H9 (cell line): ENCODE data around the gene ADRM1. TPM values are rescaled to one million over a fixed set of nuclear protein-coding genes. Genes with fewer than 3 reads are reported as not detected.

Source experiments
- DNase-seq: peaks from one replicate; pipeline ENCODE4 v3.0.0-alpha.2; 2017
- H2AFZ ChIP-seq: one replicate; pipeline ENCODE4 v1.6.1; 2013; ENCODE audit warnings: mild to moderate bottlenecking, low read length, control low read depth, moderate library complexity
- H2AK5ac ChIP-seq: 2 replicates; pipeline ENCODE4 v1.6.1; 2013; ENCODE audit warnings: low read length, control low read depth, mixed read lengths; ENCODE audit not compliant: insufficient read length
- H2BK120ac ChIP-seq: one replicate; pipeline ENCODE4 v1.6.1; 2013; ENCODE audit warnings: low read depth, mild to moderate bottlenecking, low read length, control low read depth, inconsistent platforms; ENCODE audit not compliant: poor library complexity, severe bottlenecking
- H2BK12ac ChIP-seq: 2 replicates; pipeline ENCODE4 v1.6.1; 2013; ENCODE audit warnings: low read length, control low read depth, mixed read lengths, low read depth; ENCODE audit not compliant: insufficient read length
- H2BK15ac ChIP-seq: 2 replicates; pipeline ENCODE4 v1.6.1; 2013; ENCODE audit warnings: low read depth, low read length, control low read depth
- H2BK20ac ChIP-seq: one replicate; pipeline ENCODE4 v1.6.1; 2013; ENCODE audit warnings: low read depth, mild to moderate bottlenecking, low read length, control low read depth, inconsistent platforms; ENCODE audit not compliant: poor library complexity, severe bottlenecking
- H2BK5ac ChIP-seq: 2 replicates; pipeline ENCODE4 v1.6.1; 2013; ENCODE audit warnings: low read length, control low read depth, mixed read lengths; ENCODE audit not compliant: insufficient read length
- H3K14ac ChIP-seq: 2 replicates; pipeline ENCODE4 v1.6.1; 2013; ENCODE audit warnings: low read length, control low read depth; ENCODE audit not compliant: insufficient read depth
- H3K18ac ChIP-seq: 2 replicates; pipeline ENCODE4 v1.6.1; 2013; ENCODE audit warnings: low read depth, mild to moderate bottlenecking, mixed read lengths, low read length, control low read depth; ENCODE audit not compliant: insufficient read length
- H3K23ac ChIP-seq: 2 replicates; pipeline ENCODE4 v1.6.1; 2013; ENCODE audit warnings: low read length, control low read depth, mixed read lengths, low read depth; ENCODE audit not compliant: insufficient read length
- H3K23me2 ChIP-seq: 2 replicates; pipeline ENCODE4 v1.6.1; 2013; ENCODE audit warnings: low read depth, mild to moderate bottlenecking, mixed read lengths, low read length, control low read depth; ENCODE audit not compliant: insufficient read length, poor library complexity, severe bottlenecking
- H3K27ac ChIP-seq: 2 replicates; pipeline ENCODE4 v1.5.1; 2013; ENCODE audit warnings: low read length, control low read depth, mixed read lengths, low read depth; ENCODE audit not compliant: insufficient read length
- H3K27me3 ChIP-seq: 2 replicates; pipeline ENCODE4 v1.6.1; 2013; ENCODE audit warnings: low read length, control low read depth, inconsistent platforms; ENCODE audit not compliant: insufficient read depth
- H3K4ac ChIP-seq: 2 replicates; pipeline ENCODE4 v1.6.1; 2013; ENCODE audit warnings: low read depth, mild to moderate bottlenecking, control low read depth, inconsistent platforms, low read length, moderate library complexity
- H3K4me1 ChIP-seq: 2 replicates; pipeline ENCODE4 v1.6.1; 2013; ENCODE audit warnings: low read length, control low read depth, inconsistent platforms; ENCODE audit not compliant: insufficient read depth
- H3K4me2 ChIP-seq: 2 replicates; pipeline ENCODE4 v1.6.1; 2013; ENCODE audit warnings: low read length, control low read depth, mixed read lengths; ENCODE audit not compliant: insufficient read length, insufficient read depth
- H3K56ac ChIP-seq: 2 replicates; pipeline ENCODE4 v1.6.1; 2013; ENCODE audit warnings: low read depth, mild to moderate bottlenecking, mixed read lengths, low read length, control low read depth; ENCODE audit not compliant: insufficient read length
- H3K79me1 ChIP-seq: 2 replicates; pipeline ENCODE4 v1.6.1; 2013; ENCODE audit warnings: low read depth, mild to moderate bottlenecking, moderate library complexity, low read length, control low read depth, inconsistent platforms; ENCODE audit not compliant: insufficient read depth, poor library complexity, severe bottlenecking
- H3K79me2 ChIP-seq: 2 replicates; pipeline ENCODE4 v1.6.1; 2013; ENCODE audit warnings: low read length, control low read depth, inconsistent platforms; ENCODE audit not compliant: insufficient read depth
- H3K9ac ChIP-seq: 2 replicates; pipeline ENCODE4 v1.6.1; 2013; ENCODE audit warnings: low read length, control low read depth, mixed read lengths; ENCODE audit not compliant: insufficient read length; ENCODE audit errors: extremely low read depth
- H3K9me3 ChIP-seq: one replicate; pipeline ENCODE4 v1.6.1; 2013; ENCODE audit warnings: low read depth, low read length, inconsistent platforms; ENCODE audit not compliant: control insufficient read depth
- H3T11ph ChIP-seq: one replicate; pipeline ENCODE4 v1.6.1; 2013; ENCODE audit warnings: mild to moderate bottlenecking, low read length, control low read depth, inconsistent platforms
- H4K20me1 ChIP-seq: one replicate; pipeline ENCODE4 v1.6.1; 2013; ENCODE audit not compliant: control insufficient read depth, insufficient read length, insufficient read depth
- H4K5ac ChIP-seq: 2 replicates; pipeline ENCODE4 v1.6.1; 2013; ENCODE audit warnings: low read depth, mild to moderate bottlenecking, mixed read lengths, low read length, control low read depth; ENCODE audit not compliant: insufficient read length
- H4K8ac ChIP-seq: replicated peaks from 2 replicates; pipeline ENCODE4 v1.6.1; 2013; ENCODE audit warnings: low read length, control low read depth, mixed read lengths, low read depth; ENCODE audit not compliant: insufficient read length
- H4K91ac ChIP-seq: 2 replicates; pipeline ENCODE4 v1.6.1; 2013; ENCODE audit warnings: low read depth, mild to moderate bottlenecking, moderate library complexity, mixed read lengths, low read length, control low read depth; ENCODE audit not compliant: insufficient read length
- H3K27ac Mint-ChIP-seq, 3 experiments: 2 replicates in 2 of 3; 3 replicates in 1 of 3; pipeline ENCODE4 v1.8.0; 2020 to 2021; ENCODE audit warnings: mixed read lengths in 3 of 3, mild to moderate bottlenecking in 1 of 3, moderate library complexity in 1 of 3
- H3K27me3 Mint-ChIP-seq: 2 replicates; pipeline ENCODE4 v1.8.0; 2021; ENCODE audit warnings: low read depth, mild to moderate bottlenecking, moderate library complexity, mixed read lengths
- H3K36me3 Mint-ChIP-seq, 3 experiments: 2 replicates in 2 of 3; 3 replicates in 1 of 3; pipeline ENCODE4 v1.8.0; 2020 to 2021; ENCODE audit warnings: low read depth in 3 of 3, mixed read lengths in 3 of 3; ENCODE audit not compliant: insufficient read depth in 1 of 3
- H3K4me1 Mint-ChIP-seq, 2 experiments: 2 replicates each; pipeline ENCODE4 v1.8.0; 2020; ENCODE audit warnings: mixed read lengths in 2 of 2
- H3K4me3 Mint-ChIP-seq, 2 experiments: 2 replicates in 1 of 2; 3 replicates in 1 of 2; pipeline ENCODE4 v1.8.0; 2020 to 2021; ENCODE audit warnings: mild to moderate bottlenecking in 2 of 2, mixed read lengths in 2 of 2, moderate library complexity in 1 of 2
- H3K9me3 Mint-ChIP-seq, 2 experiments: 2 replicates in 1 of 2; 3 replicates in 1 of 2; pipeline ENCODE4 v1.8.0; 2020; ENCODE audit warnings: mild to moderate bottlenecking in 2 of 2, mixed read lengths in 2 of 2, moderate library complexity in 1 of 2
- WGBS: extraction: QIAGEN DNeasy Blood & Tissue Kit; methylation state at CpG from one replicate; pipeline ENCODE4 v1.1.7; 2013; ENCODE audit warnings: missing lambda C conversion rate, low lambda C conversion rate, mixed read lengths; ENCODE audit not compliant: insufficient read length; ENCODE audit errors: extremely low coverage; 5-methylcytosine and 5-hydroxymethylcytosine counted together
- total RNA-seq: library from RNA; stranded (reverse); gene quantifications from 2 replicates; pipeline ENCODE4 v1.2.1, GENCODE V29; 2021
- TF ChIP-seq, protein P1 (sequence below): fragments of 200-600 bp; sonication (generic); conservative IDR thresholded peaks from 3 replicates; pipeline ENCODE4 v1.8.0; 2021; ENCODE audit warnings: antibody characterized with exemption, mild to moderate bottlenecking

The ADRM1 gene
- total RNA-seq, 1 experiment from 2014 or later = 153 TPM

DNA sequence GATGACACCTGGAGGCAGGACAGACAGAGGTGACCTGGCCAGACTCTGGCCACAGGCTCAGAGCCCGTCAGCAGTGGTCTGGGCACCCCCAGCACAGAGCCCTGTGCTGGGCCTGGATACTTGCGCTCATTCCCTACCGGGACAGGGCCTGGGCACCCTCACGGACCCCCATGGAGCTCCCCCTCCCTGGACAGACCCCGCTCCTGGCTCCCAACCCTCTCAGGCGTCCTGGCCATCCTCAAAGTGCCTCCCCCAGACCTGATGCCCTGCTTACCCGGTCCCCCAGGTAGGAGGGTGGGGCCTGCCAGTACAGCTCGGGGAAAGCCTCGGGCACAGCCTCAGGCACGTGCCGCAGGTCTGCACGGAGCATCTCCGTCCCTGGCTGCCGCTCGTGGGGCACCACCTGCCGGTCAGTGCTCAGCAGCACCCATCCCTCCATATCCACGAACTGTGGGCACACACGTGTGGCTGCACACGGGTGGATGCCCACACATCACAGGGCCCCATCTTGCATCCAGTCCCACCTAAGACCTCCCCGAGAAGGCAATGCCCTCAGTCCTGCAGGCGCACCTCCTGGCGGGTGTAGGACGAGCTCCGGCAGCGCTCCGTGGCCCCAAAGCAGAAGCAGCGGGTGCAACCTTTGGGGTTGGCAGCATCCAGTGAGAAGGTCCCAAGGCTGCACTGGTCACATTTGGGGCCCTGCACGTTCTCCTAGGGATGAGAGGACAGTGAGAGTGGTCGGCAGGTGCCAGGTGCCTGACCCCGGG, 24.3 kb downstream of the ADRM1 start:
- Histone ChIP-seq H3K56ac (no peak overlapping the region), H3K79me1 (no peaks in the 10 kb centered on the region), H3K27me3 (no peaks in the 10 kb centered on the region), H4K20me1 (no peaks in the 10 kb centered on the region), H3K4me1 (no peaks in the 10 kb centered on the region), H3K27ac (no peak overlapping the region), H4K5ac (no peak overlapping the region), H2BK5ac (no peak overlapping the region), H3K9ac (no peak overlapping the region), H2AFZ (no peak overlapping the region), H2BK12ac (no peak overlapping the region), H2BK15ac (no peak overlapping the region), H4K8ac (no peak overlapping the region), H3K79me2 (no peaks in the 10 kb centered on the region), H3T11ph (no peak overlapping the region), H3K23ac (no peak overlapping the region), H3K9me3 (no peaks in the 10 kb centered on the region), H3K4me2 (no peak overlapping the region), H3K14ac (no peak overlapping the region), H2AK5ac (no peak overlapping the region), H3K18ac (no peak overlapping the region), H2BK20ac (no peak overlapping the region), H3K4ac (no peak overlapping the region), H3K23me2 (no peaks in the 10 kb centered on the region), H4K91ac (no peak overlapping the region), H2BK120ac (no peak overlapping the region)
- no peak for DNase-seq
- WGBS = no CpG with 5 or more reads among the region's 30 CpGs
- peaks cover 22 to 80% (median 72%) of the 10 kb centered on the region in 3 experiments; a peak in 6 of 7 replicates for H3K36me3 Mint-ChIP-seq
- H3K9me3 Mint-ChIP-seq = no peaks in the 10 kb centered on the region; a peak in 2 of 5 replicates
- TF ChIP-seq, protein P1, sequence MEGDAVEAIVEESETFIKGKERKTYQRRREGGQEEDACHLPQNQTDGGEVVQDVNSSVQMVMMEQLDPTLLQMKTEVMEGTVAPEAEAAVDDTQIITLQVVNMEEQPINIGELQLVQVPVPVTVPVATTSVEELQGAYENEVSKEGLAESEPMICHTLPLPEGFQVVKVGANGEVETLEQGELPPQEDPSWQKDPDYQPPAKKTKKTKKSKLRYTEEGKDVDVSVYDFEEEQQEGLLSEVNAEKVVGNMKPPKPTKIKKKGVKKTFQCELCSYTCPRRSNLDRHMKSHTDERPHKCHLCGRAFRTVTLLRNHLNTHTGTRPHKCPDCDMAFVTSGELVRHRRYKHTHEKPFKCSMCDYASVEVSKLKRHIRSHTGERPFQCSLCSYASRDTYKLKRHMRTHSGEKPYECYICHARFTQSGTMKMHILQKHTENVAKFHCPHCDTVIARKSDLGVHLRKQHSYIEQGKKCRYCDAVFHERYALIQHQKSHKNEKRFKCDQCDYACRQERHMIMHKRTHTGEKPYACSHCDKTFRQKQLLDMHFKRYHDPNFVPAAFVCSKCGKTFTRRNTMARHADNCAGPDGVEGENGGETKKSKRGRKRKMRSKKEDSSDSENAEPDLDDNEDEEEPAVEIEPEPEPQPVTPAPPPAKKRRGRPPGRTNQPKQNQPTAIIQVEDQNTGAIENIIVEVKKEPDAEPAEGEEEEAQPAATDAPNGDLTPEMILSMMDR = no peak
- no peak overlapping the region for H3K4me3 Mint-ChIP-seq
- no peaks in the 10 kb centered on the region; the same call in none of the 2 replicates for H3K27me3 Mint-ChIP-seq
- H3K27ac Mint-ChIP-seq = no peak overlapping the region; a peak in 1 of 7 replicates
- H3K4me1 Mint-ChIP-seq = peaks cover 0 to 3% of the 10 kb centered on the region in 2 experiments; a peak in 1 of 4 replicates
